Endometrial microvascular endothelial cells (primary cell): ENCODE measurements around the gene ST8SIA5. TPM values are rescaled to one million over a fixed set of nuclear protein-coding genes. Genes with fewer than 3 reads are reported as not detected.

Experiments
- in situ Hi-C: cut with HindIII; loops from 2 replicates; pipeline ENCODE4 v1.10.0; 2017; ENCODE audit warnings: low sequenced_read_pairs, low pct_unique_long_range_greater_than_20kb; ENCODE audit errors: inconsistent ontology term
- total RNA-seq: library from RNA; depleted of rRNA; stranded (reverse); fragments of >200 nt; gene quantifications from one replicate; pipeline ENCODE4 v1.2.3, GENCODE V29; 2015; ENCODE audit errors: inconsistent ontology term

Gene ST8SIA5
- total RNA-seq, 1 donor from 2014 or later = not detected

DNA sequence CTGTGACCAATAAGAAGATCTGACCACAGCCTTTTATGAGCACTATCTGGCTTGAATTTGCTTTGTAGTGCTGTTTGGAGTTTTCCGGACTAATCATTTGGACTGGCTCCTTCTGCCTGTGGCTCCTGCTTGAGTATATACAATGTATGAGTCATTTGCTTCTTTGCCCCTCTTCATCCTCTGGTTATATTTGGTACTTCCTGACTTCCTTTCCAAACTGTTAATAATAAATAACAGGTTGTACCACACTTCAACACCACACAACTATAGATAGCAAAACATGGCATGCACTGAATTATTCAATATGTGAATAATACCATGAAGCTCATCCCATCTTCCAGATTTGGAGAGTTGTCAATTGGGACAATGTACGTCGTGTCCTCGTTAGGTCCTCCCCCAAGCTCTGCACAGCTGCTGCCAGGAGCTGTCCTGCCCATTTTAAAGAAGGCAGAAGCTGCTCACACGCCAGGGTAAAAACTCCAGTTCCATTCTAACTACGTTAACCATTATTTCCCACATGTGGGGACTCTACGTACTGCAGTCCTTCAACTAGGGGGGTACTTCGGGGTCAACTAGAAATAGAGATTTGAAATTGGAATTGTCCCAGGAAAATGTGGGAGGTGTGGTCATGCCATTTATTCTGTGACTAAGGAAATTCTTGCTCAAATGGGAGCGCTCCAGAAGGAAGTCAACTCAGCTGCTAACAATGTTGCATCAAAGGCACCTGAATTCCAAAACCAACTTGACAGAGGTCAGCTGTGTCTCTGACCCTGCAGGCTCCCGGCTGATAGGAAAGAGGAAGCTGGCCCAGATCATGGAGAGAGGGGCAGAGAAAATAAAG, 38.1 kb downstream of the ST8SIA5 start:
- in situ Hi-C loops = no loop called here

- in situ Hi-C loops = no loop called here
Measured at GRCh38 chr18:46716827-46717226, 40.0 kb downstream of the ST8SIA5 start.

DNA sequence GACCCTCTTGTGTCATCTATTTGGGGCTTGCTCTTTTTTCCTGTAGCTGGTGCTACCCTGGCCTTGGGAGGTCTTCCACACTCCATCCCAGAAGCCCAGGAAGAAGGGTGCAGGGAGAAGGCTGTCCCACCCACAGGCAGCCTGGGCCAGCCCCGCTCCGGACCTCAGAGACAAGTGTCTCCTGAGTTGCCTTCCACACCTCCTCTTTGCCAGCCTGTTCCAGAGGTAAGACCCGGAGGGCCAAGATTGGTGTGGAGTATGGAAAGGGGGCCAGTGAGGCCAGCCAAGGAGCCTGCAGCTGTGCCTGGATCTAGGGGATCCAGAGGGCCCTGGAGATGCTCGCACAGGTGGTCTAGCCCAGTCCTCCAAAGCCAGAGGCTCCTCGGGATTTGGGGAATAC, 40.5 kb downstream of the ST8SIA5 start:
- in situ Hi-C loops = no loop called here

DNA sequence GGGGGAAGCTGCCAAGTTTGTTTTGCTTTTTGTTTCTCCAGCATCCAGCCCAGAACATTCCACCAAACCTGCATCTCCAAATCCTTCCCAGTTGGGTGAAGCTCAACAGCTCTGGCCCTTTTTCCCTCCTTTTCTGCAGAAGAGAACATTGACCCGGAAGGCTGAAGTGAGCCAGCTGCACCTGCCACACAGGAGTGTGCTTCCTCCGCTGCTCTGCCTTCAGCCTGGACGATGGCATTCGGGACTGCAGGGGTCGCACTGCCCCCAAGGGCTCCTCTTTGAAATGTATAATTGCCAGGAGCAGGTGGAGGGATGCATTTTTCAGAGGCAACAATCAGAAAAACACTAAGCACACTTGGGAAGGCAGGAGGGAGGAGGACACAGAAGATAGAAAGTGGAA, 41.8 kb downstream of the ST8SIA5 start:
- in situ Hi-C loops = no loop called here

DNA sequence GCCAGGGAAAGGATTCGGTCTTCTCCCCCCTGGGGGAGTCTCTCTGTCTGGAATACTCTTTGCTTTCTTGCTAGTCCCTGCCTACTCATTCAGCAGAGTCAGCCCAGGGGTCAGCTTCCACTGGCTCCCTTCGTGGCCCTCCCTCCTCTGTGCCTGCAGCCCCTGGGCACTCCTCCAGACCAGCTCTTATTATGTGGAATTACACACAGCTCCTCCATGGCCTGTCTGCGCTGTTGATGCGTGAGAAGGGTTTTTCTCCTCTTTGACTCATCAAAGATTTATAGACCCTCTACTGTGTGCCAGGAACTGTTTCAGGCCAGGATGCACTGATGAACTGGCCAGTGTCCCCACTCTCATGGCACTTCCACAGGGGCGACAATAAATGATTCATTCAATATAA, 44.4 kb downstream of the ST8SIA5 start:
- in situ Hi-C loops = no loop called here

- in situ Hi-C loops = no loop called here
Measured at GRCh38 chr18:46711444-46711863, 45.4 kb downstream of the ST8SIA5 start.

DNA sequence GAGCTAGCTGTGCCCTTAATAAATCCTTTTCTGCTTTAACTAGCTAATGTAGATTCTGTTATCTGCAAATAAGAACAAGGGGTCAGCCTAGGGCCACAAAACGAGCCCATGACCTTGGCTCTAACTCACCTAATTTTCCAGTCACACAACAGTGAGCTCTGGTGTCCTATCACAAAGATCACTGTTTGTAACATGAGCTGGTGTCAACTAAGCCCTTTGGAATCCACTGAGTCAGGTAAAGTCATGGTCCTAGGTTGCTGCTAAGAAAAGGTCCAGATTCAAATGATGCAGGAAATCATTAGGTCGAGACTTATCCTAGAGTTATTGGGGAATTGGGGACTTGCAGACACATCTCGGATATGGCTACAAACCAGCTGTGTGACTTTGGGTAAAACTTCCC, 49.9 kb downstream of the ST8SIA5 start:
- in situ Hi-C loops = no loop called here

GRCh38 chr18:46705521-46705920, 51.3 kb downstream of the ST8SIA5 start:
- in situ Hi-C loops = no loop called here

- in situ Hi-C loops = no loop called here
Measured at GRCh38 chr18:46704816-46705215, 52.0 kb downstream of the ST8SIA5 start.

DNA sequence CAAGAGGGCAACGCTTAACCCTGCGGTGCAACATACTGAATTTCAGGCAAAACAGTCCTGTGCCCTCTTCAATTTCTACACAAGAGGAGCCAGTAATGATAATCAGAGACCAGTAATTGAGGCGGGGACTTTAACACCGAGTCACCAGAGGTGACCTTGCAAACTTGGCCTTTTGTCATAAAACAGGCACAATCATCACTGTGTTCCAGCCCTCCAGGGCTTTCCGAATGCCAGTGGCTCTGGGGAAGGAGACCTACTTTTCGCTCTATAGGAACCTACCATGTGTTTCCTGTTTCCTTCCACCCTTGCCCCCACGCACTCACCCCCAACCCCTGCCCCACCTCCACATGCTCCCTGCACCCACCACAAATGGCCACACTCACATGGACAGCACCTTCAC, 52.7 kb downstream of the ST8SIA5 start:
- in situ Hi-C loops = no loop called here

DNA sequence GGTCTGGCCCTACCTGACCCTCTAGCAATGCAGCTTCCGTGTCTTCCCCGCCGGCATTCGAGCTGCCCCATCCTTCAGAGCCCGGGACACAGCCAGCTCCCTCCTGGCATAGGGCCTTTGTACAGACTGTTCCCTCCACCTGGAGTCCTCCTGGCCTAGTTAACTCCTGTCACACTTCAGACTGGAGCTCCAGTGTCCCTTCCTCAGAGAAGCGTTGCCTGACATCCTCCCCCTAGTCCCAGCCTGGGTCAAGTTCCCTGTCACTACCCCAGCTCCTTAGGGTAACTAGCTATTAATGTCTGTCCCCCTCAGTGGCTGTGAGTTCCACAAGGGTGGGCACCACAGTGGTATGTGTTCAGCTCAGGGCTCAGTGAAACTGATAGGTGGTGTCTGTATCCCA, 54.4 kb downstream of the ST8SIA5 start:
- in situ Hi-C loops = no loop called here

- in situ Hi-C loops = no loop called here
Measured at GRCh38 chr18:46700066-46700824, 56.6 kb downstream of the ST8SIA5 start.

GRCh38 chr18:46696702-46697101, 60.2 kb downstream of the ST8SIA5 start:
- in situ Hi-C loops = no loop called here

DNA sequence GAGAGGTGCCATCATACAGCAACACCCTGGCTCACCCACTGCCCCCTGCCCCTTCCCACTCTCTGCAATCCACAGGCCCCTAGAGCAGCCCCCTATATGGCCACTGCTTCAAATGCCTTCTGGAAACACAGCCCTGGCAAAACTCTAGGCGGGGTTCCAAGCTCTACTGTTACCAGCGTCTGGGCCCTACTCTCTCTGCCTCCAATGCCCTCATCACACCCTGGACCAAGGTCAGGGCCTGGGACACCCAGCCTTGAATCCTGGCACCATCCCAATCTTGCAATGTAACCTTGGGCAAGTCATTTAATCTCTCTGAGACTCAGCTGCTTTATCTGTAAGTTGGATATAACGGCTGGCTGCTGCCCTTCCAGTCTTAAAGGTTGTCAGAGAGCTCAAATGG, 60.6 kb downstream of the ST8SIA5 start:
- in situ Hi-C loops = no loop called here

- in situ Hi-C loops = no loop called here
Measured at GRCh38 chr18:46693996-46694395, 62.9 kb downstream of the ST8SIA5 start.

DNA sequence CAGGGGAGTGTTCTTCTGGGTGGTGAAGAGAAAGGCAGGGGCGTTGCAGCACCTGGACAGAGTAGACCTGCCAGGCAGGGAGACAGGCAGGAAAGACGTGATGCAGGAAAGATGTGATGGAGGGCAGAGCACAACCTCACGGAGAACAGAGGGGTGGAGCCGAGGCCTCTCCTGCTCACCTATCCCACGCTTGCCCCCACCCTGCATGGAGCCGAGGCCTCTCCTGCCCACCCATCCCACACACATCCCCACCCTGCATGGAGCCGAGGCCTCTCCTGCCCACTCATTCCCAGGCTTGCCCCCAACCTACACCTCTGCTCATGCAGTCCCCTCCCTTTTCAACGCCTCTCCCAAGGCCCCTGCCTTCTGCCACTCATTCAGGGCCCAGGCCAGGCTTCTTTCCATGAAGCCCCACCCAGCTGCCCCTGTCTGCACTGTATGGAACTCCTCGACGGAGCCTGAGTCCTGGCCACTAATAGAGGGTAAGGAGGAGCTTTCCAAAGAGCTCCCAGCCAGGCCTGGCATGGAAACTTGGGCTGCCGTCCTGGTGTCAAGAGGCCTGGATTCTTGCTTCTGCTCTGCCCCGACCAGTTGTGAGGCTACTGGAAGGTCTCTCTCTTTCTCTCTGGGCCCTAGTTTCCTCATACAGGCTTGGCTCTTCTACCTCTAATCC, 67.9 kb downstream of the ST8SIA5 start:
- in situ Hi-C loops = no loop called here

DNA sequence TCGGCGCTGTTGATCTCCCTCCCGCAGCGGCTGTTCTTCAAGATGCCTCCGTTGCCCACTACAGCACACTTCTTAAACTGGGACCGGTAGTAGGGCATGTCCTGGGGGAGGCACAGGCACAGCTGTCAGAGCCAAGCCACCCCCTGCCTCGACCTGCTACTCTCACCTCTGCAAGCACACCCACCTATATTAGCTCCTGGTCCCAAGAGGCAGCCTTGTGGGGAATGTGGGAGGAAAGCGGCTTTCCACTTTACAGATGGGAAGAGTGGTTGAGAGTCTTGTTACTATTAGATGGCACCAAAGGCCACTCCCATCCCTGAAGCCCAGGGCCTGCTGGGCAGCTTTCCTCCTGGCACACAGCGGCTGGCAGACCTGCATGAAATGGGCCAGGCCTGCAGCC, 70.7 kb downstream of the ST8SIA5 start:
- in situ Hi-C loops = no loop called here

DNA sequence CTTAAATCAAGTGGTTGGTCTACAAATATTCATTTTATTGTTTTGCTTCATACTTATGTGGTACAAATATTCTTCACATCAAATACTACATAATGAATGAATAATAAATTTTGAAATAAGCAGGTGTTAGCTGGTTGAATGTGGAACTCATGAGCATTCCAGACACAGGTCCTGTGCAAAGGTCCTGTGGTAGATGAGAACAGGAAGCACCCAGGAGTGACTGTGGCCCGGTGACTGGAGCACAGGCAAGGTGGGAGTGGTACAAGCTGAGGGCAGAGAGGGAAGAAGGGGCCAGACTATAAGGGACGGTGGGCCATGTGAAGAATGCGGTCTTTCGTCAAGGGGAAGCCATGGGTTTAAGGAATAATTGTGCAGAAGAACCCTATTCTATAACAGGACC, 73.6 kb downstream of the ST8SIA5 start:
- in situ Hi-C loops = no loop called here

DNA sequence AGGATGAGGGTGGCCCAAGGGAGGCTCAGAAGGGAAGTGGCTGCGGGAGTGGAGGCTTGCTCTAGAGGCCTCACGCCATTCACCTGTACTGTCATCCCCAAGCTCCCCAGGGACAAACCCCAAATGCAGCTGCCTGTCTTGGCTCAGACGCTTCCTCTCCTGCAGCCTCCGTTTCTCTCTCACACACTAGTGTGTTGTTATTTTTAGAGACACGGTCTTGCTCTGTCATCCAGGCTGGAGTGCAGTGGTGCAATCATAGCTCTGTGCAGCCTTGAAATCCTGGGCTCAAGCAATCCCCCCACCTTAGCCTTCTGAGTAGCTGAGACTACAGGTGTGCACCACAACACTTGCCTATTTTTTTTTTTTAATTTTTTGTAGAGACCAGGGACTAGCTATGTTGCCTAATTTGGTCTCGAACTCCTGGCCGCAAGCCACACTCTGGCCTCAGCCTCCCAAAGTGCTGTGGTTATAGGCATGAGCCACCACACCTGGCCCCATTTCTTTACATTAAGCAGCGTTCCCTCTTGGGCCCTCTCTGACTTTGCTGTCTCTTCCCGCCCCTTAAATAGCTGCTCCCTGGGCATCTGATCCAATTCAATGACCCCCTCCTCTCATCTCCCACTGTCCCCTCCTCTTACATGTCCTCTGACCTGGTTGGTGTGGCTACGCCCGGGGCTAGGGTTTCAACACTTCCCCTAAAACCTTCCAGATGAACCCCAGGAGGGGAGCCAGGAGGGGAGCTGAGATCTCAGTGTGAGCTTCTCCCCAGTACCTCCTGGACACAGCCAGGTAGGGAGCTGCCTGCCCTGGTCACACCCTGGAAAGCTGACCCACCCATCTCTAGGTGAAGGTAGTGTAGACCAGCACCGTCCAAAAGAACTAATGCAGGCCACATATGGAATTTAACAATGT, 75.8 kb downstream of the ST8SIA5 start:
- in situ Hi-C loops = no loop called here
